HG03103 (cell line): ENCODE data around the gene TMEM260.

Source experiments
- ATAC-seq: cut with Tn5 transposase; IDR thresholded peaks from one replicate; pipeline ENCODE4 v1.9.1; 2021; ENCODE audit warnings: low read depth; ENCODE audit not compliant: unreplicated experiment

TMEM260 gene

DNA sequence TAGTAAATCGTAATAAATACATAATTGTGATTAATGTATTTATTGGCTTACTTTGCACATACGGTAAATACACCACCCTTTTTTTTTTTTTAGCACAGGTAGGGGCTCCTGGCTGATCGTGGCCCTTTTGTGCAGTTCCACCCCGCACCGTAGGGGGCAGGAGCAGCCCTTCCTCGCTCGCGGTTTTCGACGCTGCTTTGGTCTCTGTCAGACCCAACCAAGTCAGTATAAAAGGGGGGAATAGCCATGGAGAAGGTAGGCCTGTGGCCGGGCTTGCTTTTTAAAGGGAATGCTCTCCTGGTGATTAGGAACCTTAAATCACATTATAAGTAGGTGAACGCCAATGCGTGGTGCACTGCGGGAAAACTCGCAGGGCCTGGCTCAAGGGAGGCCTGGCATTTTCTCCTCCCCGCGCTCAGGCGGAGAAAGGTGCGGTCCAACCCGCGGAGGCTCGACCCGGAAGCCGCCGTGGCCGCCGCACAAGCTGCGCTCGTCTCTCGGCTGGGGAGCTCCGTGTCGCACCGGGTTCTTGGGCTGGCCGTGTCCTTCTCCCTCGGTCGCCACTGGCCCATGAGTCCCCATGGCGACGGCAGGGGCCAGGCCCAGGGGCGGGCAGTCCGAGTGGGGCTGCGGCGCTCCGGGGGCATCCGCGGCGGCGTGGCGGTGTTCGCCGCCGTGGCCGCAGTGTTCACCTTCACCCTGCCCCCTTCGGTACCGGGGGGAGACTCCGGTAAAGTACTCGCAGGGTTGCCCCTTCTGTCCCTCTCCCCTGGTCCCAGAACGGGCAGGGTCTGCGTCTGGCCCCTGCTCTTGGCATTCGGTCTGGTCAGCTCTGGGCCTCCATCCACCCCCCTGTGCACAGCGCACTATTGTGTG lies at the start of gene TMEM260:
Gene TMEM260 (plus strand): TSS at position 454 of the 876 bp plus-strand sequence. CDS start 117 bp downstream, at position 571.
- peak; percentile 88 for ATAC-seq

DNA sequence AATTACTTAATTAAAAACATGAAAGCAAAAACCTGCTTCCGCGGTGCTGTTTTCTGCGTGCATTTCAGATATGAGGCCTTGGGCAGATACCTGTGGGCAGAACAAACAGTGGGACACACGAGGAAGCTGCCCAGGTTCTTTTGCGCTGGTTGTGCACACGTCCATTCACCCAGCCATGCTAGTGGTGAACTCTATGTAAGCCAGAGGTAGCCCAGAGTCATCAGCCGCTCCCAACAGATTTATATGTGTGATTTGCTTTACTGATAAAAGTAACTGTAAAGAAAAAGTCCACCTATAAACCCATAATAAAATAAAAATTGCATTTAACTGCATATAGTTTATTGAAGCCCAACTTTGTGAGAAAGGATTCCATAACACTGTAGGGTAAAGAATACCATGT lies 47.1 kb upstream of the TMEM260 start:
- no peak for ATAC-seq

DNA sequence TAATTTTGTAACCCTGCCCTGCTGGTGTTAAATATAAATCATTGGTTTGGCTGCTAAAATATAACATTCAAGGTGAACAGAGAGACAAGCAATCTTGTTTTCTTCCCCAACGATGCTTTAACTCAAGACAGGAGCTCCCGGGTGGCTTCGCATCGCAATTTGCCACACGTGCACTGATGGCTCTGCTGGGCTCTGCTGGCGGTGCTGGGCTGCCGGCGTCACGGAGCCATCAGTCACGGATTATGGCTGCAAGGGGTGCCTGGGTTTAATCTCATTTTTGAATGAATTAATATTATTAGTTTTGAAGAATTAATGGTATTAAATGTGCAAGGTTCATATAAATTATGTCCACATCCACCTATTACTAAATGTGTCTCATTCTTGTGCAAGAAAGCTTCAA lies 44.9 kb upstream of the TMEM260 start:
- ATAC-seq: no peak

- ATAC-seq: no peak
Observed at GRCh38 chr14:56539862-56540261, 39.7 kb upstream of the TMEM260 start.

DNA sequence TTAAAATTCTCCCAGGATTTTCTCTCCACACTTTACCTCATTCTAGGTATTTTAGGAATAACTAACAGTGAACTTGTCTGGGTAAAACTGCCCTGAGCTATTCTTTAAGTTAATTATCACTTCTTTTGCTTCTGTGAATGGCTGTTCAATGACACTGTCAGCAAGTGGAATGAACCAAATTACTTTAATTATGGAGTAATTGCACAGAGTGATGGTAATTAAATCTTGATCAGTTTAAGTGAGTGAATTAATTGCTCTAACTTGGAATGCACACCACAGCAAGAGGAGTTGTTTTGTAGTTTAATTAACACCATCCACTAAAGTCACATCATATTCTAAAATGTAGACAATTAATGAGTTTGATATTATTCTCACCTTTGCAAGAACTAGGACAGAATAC lies 36.2 kb upstream of the TMEM260 start:
- no peak for ATAC-seq

DNA sequence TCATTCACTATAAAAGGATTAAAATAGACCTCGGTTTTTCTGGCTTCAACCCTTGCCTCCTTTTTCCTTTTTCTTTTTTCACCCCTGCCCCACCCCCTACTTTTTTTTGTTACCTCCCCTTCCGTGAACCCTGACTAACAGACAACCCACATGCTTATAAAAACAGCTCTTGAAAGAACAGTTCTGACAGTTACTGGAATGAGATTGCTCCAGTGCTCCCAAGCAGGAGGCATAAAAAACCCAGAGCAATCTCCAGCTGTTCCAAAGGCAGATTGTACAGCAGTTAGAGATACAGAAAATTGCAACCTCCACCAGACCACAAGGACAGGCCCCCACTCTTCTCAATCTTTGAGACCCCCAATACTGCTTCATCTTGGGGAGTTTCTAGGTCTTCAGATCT lies 29.9 kb upstream of the TMEM260 start:
- ATAC-seq: no peak

DNA sequence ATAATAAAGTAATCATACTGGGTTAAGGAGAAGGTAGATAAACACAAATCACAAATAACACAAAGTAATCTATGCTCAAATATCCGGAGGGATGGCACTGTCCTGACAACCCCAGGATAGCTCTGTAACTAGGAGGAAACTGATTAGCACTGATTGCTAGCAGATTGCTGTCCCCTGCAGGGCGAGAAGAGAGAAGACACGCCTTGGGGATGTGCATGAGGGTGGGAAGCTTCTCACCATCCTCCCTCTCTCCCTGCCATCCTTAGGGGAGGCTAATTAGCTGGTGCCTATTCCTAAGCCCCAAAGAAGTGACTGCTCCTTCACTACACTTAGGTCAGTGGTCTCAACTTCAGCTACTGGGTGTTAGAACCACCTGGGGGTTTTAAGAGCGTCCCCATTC lies 27.0 kb upstream of the TMEM260 start:
- ATAC-seq: no peak

DNA sequence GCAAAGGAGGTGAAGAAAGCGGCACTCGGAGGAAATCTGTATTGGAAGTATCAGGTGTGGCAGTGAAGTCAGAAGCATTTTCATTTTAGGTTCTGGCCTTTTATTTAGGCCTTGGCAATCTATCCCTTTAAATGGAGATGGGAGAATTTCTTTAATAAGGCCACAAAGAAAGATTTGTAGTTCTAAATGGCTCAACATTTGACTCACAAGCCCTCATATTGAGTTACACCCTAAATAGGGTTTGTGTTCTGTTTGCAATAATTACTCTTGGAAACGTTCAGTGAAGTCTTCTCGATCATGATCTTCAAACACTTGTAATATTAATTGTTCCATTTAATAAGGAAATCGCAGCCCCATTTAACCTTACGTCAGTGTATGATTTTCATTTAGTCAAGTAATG lies 25.3 kb upstream of the TMEM260 start:
- no peak for ATAC-seq

DNA sequence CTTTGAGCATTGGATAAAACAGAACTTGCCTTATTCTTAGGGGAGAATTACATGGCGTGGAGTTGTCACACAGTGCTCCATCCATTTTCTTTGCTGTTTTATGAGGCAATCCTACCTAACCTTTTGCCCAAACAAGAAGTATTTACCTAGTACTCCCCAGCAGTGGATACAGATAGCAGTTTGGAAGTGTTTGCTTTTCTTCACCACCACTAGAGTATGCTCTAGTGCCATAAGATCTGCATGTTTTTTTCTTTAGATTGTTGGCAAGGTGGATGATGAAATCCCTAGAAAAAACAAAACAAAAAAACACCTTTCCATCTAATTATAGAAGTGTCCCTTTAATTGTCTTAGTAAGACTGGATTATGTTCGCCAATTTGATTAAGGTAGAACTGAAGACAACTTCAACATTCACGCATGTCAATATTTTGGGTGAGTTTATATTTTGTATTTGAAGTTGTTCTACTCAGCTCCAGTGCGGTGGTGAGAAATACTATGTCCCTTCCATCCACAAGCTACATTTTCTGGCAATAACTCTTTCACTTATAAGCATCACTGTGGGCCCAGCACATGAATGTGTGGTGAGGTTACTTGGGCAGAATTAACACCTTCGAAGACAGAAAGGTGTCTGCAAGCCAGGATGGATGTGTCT lies 23.6 kb upstream of the TMEM260 start:
- ATAC-seq: no peak

GRCh38 chr14:56559182-56559581 lies 20.4 kb upstream of the TMEM260 start:
- no peak for ATAC-seq

DNA sequence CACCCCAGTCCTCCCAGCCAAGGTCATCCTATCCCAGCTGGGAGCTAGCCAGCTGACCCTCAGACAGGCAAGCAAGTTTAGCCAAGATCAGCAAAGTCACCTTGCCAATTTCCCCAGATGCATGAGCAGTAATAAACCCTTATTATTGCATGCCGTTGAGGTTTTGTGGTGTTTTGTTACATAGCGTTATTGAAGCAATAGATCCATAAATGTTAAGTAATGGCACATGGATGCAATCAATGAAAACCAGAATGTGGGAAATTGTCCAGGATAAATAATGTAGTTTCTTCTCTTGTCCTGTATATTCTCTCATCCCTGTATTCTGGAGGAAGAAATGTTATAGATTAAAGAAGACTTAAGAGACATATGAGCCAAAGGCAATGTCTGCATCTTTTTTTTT lies 18.0 kb upstream of the TMEM260 start:
- ATAC-seq: no peak

DNA sequence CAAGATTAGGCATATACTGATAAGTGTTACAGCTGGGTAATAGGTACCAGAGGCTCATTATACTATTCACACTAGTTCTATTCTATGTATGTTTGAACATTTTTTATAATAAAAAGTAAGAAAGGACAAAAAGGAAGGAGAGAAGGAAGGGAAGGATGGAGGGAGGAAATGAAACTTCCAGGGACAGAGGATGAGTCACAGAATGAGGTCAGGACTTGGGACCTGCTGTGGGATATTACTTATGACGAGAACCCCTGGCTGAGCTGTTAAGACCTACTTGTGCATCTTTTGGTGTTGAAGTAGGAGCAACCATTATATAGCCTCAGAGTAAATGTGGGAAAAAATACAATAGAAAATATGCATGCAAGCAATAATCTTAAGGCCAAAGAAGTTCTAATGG lies 16.7 kb upstream of the TMEM260 start:
- ATAC-seq: no peak

- no peak for ATAC-seq
Observed at GRCh38 chr14:56569174-56569573, 10.4 kb upstream of the TMEM260 start.

DNA sequence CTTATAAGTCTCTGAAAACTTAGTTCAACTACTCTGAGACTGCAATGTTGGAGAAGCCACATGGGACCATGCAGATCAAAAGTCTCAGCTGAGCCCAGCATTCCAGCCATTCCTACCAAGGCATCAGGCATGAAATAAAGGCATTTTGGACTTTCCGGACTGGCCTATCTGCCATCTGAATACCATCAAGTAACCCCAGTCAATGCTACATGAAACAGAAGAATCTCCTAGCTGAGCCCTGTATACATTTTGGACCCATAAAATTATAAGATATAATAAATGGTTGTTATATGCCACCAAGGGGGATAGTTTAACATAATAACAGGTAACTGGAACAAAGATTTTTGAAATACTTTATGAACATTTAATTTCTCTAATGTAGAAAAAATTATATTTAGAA lies 9.3 kb upstream of the TMEM260 start:
- ATAC-seq: no peak

- ATAC-seq: peak; percentile 39
Observed at GRCh38 chr14:56580221-56580711, 668 bp downstream of the TMEM260 start.

- ATAC-seq: no peak
Observed at GRCh38 chr14:56581041-56581727, 1.6 kb downstream of the TMEM260 start.

- ATAC-seq: no peak
Observed at GRCh38 chr14:56585461-56586084, 6.0 kb downstream of the TMEM260 start.

GRCh38 chr14:56587701-56588100 lies 8.1 kb downstream of the TMEM260 start:
- ATAC-seq: no peak

DNA sequence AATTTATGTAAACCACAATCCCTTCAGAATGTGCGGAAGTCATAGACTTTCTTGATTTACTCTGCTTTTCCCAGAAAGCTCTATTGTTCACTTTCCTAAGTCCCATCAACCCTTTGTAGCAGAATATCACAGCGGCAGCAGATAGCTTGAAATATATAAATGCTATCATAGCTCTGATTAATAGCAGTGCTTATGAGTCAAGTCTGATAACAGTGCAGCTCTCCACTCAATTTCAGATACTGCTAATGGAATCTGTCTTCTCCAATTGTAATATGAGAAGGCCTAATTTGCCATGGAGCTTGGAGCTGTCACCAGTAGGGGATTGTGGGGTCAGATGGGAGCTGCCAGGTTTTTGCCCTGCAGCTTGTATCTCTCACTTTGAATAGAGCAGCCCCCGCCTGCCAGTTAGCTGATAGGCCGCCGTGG lies 10.9 kb downstream of the TMEM260 start:
- ATAC-seq: no peak

DNA sequence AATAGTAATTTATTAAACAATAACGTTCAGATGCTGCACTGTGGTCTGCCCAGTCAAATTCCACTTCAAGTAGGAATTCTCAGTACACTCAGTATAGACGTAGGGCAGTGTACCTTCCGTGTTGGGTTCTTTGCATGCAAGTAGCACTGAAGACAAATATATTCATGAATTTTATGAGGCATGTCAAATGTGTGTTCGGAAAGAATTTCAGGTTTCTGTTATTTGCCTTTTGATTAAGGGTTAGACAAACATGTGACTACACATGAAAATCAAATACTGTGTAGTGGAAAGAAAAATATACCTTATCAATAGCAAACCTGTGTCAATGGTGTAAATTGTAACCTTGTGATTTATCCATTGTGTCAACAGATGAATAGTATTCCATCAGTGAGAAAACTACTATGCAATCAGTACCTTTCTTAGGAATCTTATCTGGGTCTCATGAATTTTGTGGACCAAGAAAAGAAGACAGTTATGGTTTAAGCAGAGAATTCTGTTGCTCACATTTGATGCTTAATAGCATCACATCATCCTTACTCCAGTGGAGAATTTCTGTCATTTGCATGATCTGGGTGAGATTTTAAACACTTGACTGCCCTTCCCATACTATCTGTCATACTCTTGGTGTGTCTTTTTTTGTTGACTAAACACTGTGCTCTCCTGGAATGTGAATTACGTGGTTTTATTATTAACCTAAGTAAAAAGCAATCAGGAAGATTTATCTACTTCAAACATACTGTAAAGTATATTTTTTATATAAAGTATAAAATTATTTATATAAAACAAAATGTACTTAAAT lies 13.3 kb downstream of the TMEM260 start:
- no peak for ATAC-seq
